Stimulated activated CD4-positive, alpha-beta T cell treated with anti-CD3 and anti-CD28 coated beads, Interleukin-1b, Interleukin-23, amount 100 ng/mL, for 1 hour (primary cell): Measurements from ENCODE around the gene NOP53.
"Not testable (repeated sequence)": the region's sequence is repeated elsewhere in the genome, so short reads cannot be mapped to it uniquely, and the experiment has no call there.

Experiments
- DNase-seq, 2 donors: peaks; one replicate each; pipeline ENCODE4 v3.0.0-alpha.2; 2020; ENCODE audit warnings: low read depth in 2 of 2

Gene NOP53

DNA sequence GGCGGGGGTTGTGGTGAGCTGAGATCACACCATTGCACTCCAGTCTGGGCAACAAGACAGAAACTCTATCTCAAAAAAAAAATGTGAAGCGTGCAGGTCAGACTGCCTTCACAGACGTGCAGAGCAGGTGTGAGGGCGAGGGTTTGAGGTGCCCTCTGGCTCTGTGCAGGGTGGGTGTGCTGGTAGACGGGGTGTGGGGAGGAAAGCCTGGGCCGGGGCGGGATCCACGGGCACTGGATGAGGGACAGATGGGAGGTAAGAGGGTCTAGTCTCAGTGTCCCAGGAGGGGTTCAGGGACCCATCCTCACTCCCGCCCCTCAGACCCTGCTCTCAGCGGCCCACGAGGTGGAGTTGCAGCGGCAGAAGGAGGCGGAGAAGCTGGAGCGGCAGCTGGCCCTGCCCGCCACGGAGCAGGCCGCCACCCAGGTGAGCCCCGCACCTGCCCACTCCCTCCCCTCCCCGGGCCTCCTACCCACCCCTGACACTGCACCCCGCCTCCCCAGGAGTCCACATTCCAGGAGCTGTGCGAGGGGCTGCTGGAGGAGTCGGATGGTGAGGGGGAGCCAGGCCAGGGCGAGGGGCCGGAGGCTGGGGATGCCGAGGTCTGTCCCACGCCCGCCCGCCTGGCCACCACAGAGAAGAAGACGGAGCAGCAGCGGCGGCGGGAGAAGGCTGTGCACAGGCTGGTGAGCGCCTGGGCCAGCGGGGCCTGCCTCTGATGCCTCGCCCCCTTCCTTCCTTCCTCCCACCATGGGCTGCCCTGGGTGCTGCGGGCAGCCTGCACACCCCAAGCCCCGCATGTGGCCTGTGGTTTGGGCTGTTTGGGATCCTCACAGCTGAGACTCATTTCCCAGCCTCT, 9.1 kb downstream of the NOP53 start:
- DNase-seq: no peak

DNA sequence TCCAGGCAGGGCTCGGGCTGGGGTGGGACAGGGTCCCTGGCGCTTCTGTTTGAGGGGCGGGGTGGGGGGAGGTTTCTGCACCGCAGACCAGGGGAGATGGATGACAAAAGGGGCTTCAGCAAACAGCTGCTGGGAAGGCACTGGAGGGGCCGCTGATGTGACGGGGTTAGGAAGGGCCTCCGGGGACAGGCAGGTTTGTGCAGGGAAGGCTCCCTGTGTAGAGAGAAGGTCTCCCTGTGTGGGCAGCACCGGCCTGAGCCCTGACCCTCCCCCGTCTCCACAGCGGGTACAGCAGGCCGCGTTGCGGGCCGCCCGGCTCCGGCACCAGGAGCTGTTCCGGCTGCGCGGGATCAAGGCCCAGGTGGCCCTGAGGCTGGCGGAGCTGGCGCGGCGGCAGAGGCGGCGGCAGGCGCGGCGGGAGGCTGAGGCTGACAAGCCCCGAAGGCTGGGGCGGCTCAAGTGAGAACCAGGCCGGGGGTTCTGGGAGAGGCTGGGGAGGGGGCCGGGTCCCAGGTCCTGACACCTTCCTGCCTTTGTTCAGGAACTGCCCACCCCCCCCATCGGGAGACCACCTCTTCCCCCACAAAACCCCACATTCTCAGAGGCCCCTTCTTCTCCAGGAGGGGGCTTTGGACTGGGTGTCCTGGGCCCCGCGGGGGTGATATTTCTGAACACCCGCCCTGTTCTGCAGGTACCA, 9.9 kb downstream of the NOP53 start:
- DNase-seq: no peak

DNA sequence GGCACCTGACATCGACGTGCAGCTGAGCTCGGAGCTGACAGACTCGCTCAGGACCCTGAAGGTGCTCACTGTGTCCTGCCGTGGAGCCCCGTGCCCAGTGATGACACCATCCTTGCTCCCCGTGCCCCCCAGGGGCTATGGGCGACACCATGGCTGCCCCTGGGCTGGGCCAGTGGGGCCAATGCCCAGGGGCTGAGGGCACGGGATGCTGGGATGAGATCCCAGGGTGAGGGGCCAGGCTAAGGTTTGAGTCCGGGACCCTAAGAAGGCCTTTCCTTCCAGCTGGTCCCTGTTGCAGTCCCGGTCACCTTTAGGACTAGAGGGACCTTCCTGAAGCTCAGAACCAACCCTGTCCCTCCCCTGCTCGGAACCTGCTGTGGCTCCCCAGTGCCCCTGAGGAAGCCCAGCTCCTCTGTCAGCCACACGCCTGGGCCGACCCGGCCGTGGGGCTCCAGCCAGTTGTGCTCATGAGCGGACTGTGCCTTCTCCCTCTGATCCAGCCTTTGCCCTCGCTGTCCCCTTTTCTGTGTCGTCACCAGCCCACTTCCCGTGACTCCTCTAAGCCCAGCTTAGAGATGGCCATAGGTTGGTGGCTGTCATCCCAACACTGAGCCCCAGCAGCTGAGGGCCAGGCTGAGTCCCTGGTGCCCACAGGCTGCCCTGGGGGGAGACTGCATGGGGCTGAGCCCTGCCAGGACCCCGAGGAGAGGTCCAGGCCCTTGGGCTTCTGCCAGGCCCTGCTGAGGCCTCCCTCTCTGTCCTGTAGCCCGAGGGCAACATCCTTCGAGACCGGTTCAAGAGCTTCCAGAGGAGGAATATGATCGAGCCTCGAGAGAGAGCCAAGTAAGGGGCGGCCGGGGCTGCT, 10.6 kb downstream of the NOP53 start:
- DNase-seq: no peak

- no peak for DNase-seq
Observed at GRCh38 chr19:47756627-47756929, 11.2 kb downstream of the NOP53 start.

GRCh38 chr19:47756953-47757608, 11.7 kb downstream of the NOP53 start:
- DNase-seq: no peak

DNA sequence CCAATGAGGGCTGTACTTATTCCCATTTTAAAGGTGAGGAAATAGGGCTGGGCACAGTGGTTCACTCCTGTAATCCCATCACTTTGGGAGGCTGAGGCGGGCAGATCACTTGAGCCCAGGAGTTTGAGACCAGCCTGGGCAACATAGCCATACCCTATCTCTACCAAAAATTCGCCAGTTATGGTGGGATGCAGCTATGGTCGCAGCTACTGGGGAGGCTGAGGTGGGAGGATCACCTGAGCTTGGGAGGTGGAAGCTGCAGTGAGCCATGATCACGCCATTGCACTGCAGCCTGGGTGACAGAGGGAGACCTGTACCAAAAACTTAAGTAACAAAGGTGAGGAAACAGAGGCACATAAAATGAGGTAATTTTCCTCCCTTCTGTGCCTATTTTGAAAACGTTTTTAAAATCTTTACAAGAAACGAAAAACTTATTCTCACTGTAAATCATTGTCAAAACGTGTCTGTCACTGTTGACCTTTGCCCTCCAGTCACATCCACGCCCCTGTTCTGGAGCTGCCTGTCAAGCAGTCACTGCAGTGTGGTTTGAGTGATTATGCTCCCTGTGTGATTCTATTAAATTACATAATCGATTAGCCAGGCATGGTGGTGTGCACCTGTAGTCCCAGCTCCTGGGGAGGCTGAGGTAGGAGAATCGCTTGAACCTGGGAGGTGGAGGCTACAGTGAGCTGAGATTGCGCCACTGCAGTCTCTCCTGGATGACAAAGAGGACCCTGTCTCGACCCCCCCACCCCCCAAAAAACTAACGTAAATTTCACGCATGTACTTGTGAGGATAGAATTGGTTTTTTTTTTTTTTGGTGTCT, 12.5 kb downstream of the NOP53 start:
- DNase-seq: no peak

- DNase-seq: no peak
Observed at GRCh38 chr19:47758443-47758804, 13.1 kb downstream of the NOP53 start.

DNA sequence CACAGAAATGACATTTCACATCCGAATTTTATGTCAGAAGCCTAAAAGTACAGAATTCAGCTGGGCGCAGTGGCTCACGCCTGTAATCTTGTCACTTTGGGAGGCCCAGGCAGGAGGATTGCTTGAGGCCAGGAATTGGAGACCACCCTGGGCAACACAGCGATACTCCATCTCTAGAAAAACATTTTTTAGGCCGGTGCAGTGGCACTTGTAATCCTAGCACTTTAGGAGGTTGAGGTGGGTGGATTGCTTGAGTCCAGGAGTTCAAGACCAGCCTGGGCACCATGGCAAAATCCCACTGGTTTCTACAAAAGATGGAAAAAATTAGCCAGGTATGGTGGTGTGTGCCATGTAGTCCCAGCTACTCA, 15.3 kb downstream of the NOP53 start:
- no peak for DNase-seq

GRCh38 chr19:47761566-47761965, 16.2 kb downstream of the NOP53 start:
- no peak for DNase-seq

- DNase-seq: no peak
Observed at GRCh38 chr19:47762151-47762550, 16.8 kb downstream of the NOP53 start.

- no peak for DNase-seq
Observed at GRCh38 chr19:47762615-47763308, 17.4 kb downstream of the NOP53 start.

DNA sequence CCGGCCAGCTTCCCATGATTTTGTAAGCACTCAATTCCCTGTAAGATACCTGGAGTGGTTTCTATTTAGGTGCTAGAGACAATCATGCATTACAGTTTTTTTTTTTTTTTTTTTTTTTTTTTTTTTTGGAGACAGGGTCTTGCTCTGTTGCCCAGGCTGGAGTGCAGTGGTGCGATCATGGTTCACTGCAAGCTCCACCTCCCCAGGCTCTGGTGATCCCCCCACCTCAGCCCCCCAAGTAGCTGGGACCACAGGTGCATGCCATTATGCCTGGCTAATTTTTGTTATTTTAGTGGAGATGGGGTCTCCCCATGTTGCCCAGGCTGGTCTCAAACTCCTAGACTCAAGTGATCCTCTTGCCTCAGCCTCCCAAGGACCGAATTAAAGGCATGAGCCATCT, 19.4 kb downstream of the NOP53 start:
- not testable (repeated sequence) for DNase-seq

GRCh38 chr19:47765523-47766358, 20.4 kb downstream of the NOP53 start:
- no peak for DNase-seq

DNA sequence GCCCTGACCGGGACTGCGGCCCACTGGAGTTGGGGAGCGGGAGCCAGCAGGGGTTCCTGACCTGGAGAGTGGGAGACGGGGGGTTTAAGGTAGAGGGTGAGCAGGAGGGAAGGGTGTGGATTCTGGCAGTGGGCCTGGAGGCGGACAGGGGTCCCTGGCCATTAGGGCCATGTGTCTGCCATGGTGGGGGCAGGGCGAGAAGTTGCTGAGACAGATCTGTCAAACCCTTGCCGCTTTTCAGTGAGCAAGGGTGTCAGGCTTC, 20.9 kb downstream of the NOP53 start:
- no peak for DNase-seq

DNA sequence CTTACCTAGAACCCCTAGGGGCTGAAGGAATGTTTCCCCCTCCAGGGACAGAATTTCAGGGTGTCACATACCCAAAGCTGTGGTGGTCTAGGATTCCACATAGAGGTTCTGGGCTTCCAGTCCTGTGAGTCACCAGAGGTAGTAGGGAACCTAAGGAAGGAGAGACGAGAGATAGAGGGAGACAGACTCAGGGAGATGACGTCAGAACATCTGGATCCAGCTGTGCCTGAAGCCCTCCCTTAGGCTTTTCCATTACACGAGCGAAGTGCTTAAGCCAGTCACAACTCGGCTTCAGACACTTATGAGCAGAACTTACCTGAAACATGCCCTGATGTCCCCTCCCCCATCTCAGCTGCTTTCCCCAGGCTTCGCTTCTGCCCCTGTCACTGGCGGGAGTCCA, 21.3 kb downstream of the NOP53 start:
- DNase-seq: no peak

DNA sequence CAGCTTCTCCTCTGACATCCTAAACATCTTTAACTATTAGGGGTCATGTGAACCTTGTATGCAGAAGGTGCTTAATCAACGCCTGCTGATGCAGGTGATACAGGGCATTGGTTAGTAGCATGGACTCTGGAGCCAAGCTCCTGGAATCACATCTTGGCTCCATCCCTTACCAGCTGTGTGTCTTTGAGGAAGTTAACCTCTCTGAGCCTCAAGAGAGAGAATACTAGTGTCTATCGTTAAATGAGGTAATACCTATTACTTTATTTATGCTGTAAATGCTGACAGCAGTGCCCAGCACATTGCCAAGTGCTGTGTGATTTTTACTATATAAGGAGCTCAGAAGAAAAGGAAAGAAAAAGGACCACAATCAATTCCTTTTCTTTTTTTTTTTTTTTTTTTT, 22.0 kb downstream of the NOP53 start:
- DNase-seq: no peak

DNA sequence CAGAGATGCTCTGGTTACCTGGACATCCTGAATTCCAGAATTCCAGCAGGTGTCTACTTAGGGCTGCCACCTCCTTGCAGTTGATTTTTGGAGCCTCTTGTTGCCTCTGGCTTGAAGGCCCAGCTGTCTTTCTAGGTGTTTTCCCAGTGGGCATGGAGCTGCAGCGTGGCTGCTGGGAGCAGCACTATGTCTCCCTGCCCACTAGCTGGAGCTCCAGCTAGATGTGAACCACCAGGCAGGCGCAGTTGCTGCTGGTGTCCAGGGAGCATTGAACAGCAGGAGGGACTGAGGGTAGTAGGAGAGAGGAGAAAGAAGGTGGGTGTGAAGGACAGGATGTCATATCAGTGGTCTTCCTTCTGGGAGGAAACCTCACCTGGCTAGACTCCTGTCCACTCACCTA, 23.3 kb downstream of the NOP53 start:
- no peak for DNase-seq

GRCh38 chr19:47769534-47769933, 24.2 kb downstream of the NOP53 start:
- DNase-seq: no peak

DNA sequence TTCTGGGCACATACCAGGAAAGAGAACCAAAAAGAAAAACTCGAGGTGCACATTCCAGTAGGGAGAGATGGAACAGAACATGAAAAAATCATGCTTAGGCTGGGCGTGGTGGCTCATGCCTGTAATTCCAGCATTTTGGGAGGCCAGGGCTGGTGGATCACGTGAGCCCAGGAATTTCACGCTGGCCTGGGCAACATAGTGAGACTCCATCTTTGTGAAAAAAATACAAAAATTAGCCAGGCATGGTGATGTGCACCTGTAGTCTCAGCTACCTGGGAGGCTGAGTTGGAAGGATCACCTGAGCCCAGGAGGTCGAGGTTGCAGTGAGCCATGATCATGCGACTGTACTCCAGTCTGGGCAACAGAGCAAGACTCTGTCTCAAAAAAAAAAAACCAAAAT, 25.9 kb downstream of the NOP53 start:
- not testable (repeated sequence) for DNase-seq

DNA sequence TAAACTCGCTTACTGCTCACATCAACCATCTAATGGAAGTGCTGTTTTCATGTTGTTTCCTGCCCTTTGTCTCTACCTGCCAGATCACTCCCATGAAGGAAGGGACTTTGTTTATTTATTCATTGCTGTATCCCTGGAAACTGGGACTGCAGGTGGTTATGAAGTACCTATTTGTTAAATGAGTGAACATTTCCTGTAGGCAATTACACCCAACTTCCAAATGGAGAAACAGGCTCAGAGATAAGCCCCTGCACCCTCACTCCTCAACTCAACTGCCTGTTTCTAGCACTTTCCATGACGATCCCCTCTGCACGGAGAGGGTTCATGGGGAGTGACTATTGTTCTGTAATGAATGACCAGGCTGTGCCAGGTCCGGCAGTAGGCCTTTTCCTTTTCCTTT, 31.2 kb downstream of the NOP53 start:
- no peak for DNase-seq
